Measurements from ENCODE around the gene TRMT2A.

Gene TRMT2A

GRCh38 chr22:20154602-20155187, 37.7 kb upstream of the TRMT2A start:
- no peak overlapping the region for H3K4me3 Mint-ChIP-seq
- H3K9me3 Mint-ChIP-seq, result no peaks in the 10 kb centered on the region
- no peak for DNase-seq (ENCODE audit: low spot score)
- no peaks in the 10 kb centered on the region for H3K4me1 Mint-ChIP-seq (ENCODE audit: low read depth)
- no peaks in the 10 kb centered on the region for H3K36me3 Mint-ChIP-seq (ENCODE audit: low read depth)
- H3K27me3 Mint-ChIP-seq (ENCODE audit: low read depth), result peaks cover 4% of the 10 kb centered on the region
- no peak overlapping the region for H3K27ac Mint-ChIP-seq

GRCh38 chr22:20153945-20154344, 36.9 kb upstream of the TRMT2A start:
- Mint-ChIP-seq H3K9me3 (no peaks in the 10 kb centered on the region), H3K36me3 (ENCODE audit: low read depth) (no peaks in the 10 kb centered on the region), H3K4me1 (ENCODE audit: low read depth) (no peaks in the 10 kb centered on the region), H3K27me3 (ENCODE audit: low read depth) (peaks cover 2% of the 10 kb centered on the region), H3K27ac (no peak overlapping the region), H3K4me3 (no peak overlapping the region)
- no peak for DNase-seq (ENCODE audit: low spot score)

GRCh38 chr22:20152464-20152890, 35.5 kb upstream of the TRMT2A start:
- Mint-ChIP-seq H3K36me3 (ENCODE audit: low read depth) (no peaks in the 10 kb centered on the region), H3K4me1 (ENCODE audit: low read depth) (no peaks in the 10 kb centered on the region), H3K27me3 (ENCODE audit: low read depth) (no peaks in the 10 kb centered on the region), H3K27ac (no peak overlapping the region), H3K9me3 (no peaks in the 10 kb centered on the region), H3K4me3 (no peak overlapping the region)
- no peak for DNase-seq (ENCODE audit: low spot score)

GRCh38 chr22:20151276-20151588, 34.2 kb upstream of the TRMT2A start:
- no peak overlapping the region for H3K4me3 Mint-ChIP-seq
- H3K27me3 Mint-ChIP-seq (ENCODE audit: low read depth), result no peaks in the 10 kb centered on the region
- H3K27ac Mint-ChIP-seq, result no peak overlapping the region
- no peaks in the 10 kb centered on the region for H3K36me3 Mint-ChIP-seq (ENCODE audit: low read depth)
- no peak for DNase-seq (ENCODE audit: low spot score)
- no peaks in the 10 kb centered on the region for H3K4me1 Mint-ChIP-seq (ENCODE audit: low read depth)
- H3K9me3 Mint-ChIP-seq, result no peaks in the 10 kb centered on the region

GRCh38 chr22:20150381-20151275, 33.6 kb upstream of the TRMT2A start, which contains the start of gene CCDC188:
Gene CCDC188, minus strand, starts transcription at chr22:20151055. Its CDS starts 69 bp downstream, at chr22:20150986.
- no peak within 1 kb of the TSS for H3K4me3 Mint-ChIP-seq
- no peak for DNase-seq (ENCODE audit: low spot score)
- no peaks in the 10 kb centered on the region for H3K27me3 Mint-ChIP-seq (ENCODE audit: low read depth)
- no peaks in the 10 kb centered on the region for H3K9me3 Mint-ChIP-seq
- H3K4me1 Mint-ChIP-seq (ENCODE audit: low read depth), result no peaks in the 10 kb centered on the region
- no peaks in the 10 kb centered on the region for H3K36me3 Mint-ChIP-seq (ENCODE audit: low read depth)
- no peak within 1 kb of the TSS for H3K27ac Mint-ChIP-seq

GRCh38 chr22:20149257-20150250, 32.5 kb upstream of the TRMT2A start:
- H3K4me3 Mint-ChIP-seq, result no peak overlapping the region
- no peaks in the 10 kb centered on the region for H3K36me3 Mint-ChIP-seq (ENCODE audit: low read depth)
- no peaks in the 10 kb centered on the region for H3K27me3 Mint-ChIP-seq (ENCODE audit: low read depth)
- H3K4me1 Mint-ChIP-seq (ENCODE audit: low read depth), result no peaks in the 10 kb centered on the region
- no peaks in the 10 kb centered on the region for H3K9me3 Mint-ChIP-seq
- no peak overlapping the region for H3K27ac Mint-ChIP-seq
- no peak for DNase-seq (ENCODE audit: low spot score)

- Mint-ChIP-seq H3K9me3 (no peaks in the 10 kb centered on the region), H3K27ac (no peak overlapping the region), H3K4me3 (no peak overlapping the region), H3K4me1 (ENCODE audit: low read depth) (no peaks in the 10 kb centered on the region), H3K27me3 (ENCODE audit: low read depth) (no peaks in the 10 kb centered on the region), H3K36me3 (ENCODE audit: low read depth) (no peaks in the 10 kb centered on the region)
- DNase-seq (ENCODE audit: low spot score), result no peak
These were observed 31.4 kb upstream of the TRMT2A start for GRCh38 chr22:20148414-20148813.

GRCh38 chr22:20147237-20147988, 30.4 kb upstream of the TRMT2A start:
- Mint-ChIP-seq H3K9me3 (no peaks in the 10 kb centered on the region), H3K4me1 (ENCODE audit: low read depth) (no peaks in the 10 kb centered on the region), H3K36me3 (ENCODE audit: low read depth) (no peaks in the 10 kb centered on the region), H3K4me3 (no peak overlapping the region), H3K27ac (no peak overlapping the region), H3K27me3 (ENCODE audit: low read depth) (no peaks in the 10 kb centered on the region)
- no peak for DNase-seq (ENCODE audit: low spot score)

- no peaks in the 10 kb centered on the region for H3K9me3 Mint-ChIP-seq
- H3K36me3 Mint-ChIP-seq (ENCODE audit: low read depth), result no peaks in the 10 kb centered on the region
- H3K4me3 Mint-ChIP-seq, result no peak overlapping the region
- DNase-seq (ENCODE audit: low spot score), result no peak
- H3K27ac Mint-ChIP-seq, result no peak overlapping the region
- no peaks in the 10 kb centered on the region for H3K27me3 Mint-ChIP-seq (ENCODE audit: low read depth)
- no peaks in the 10 kb centered on the region for H3K4me1 Mint-ChIP-seq (ENCODE audit: low read depth)
These were observed 29.8 kb upstream of the TRMT2A start for GRCh38 chr22:20146777-20147176.

- no peaks in the 10 kb centered on the region for H3K36me3 Mint-ChIP-seq (ENCODE audit: low read depth)
- no peaks in the 10 kb centered on the region for H3K4me1 Mint-ChIP-seq (ENCODE audit: low read depth)
- no peaks in the 10 kb centered on the region for H3K27me3 Mint-ChIP-seq (ENCODE audit: low read depth)
- no peak overlapping the region for H3K27ac Mint-ChIP-seq
- no peaks in the 10 kb centered on the region for H3K9me3 Mint-ChIP-seq
- DNase-seq (ENCODE audit: low spot score), result no peak
- no peak overlapping the region for H3K4me3 Mint-ChIP-seq
These were observed 28.8 kb upstream of the TRMT2A start for GRCh38 chr22:20145832-20146223.

GRCh38 chr22:20145206-20145831, 28.3 kb upstream of the TRMT2A start:
- Mint-ChIP-seq H3K9me3 (no peaks in the 10 kb centered on the region), H3K4me3 (no peak overlapping the region), H3K27me3 (ENCODE audit: low read depth) (no peaks in the 10 kb centered on the region), H3K36me3 (ENCODE audit: low read depth) (no peaks in the 10 kb centered on the region), H3K27ac (no peak overlapping the region), H3K4me1 (ENCODE audit: low read depth) (no peaks in the 10 kb centered on the region)
- no peak for DNase-seq (ENCODE audit: low spot score)

- Mint-ChIP-seq H3K9me3 (no peaks in the 10 kb centered on the region), H3K4me1 (ENCODE audit: low read depth) (no peaks in the 10 kb centered on the region), H3K27ac (no peak overlapping the region), H3K36me3 (ENCODE audit: low read depth) (no peaks in the 10 kb centered on the region), H3K4me3 (no peak overlapping the region), H3K27me3 (ENCODE audit: low read depth) (no peaks in the 10 kb centered on the region)
- DNase-seq (ENCODE audit: low spot score), result no peak
These were observed 27.0 kb upstream of the TRMT2A start for GRCh38 chr22:20143883-20144665.
